GM23338 (cell line): Measurements from ENCODE around the gene DPP10.

ENCODE experiments used
- STAT1 ChIP-seq: IDR thresholded peaks from one replicate; pipeline ENCODE4 v1.6.1; 2016; ENCODE audit warnings: antibody characterized with exemption; ENCODE audit not compliant: unreplicated experiment
- TF ChIP-seq, protein P1 (sequence below), 2 experiments: fragments of 200-600 bp in 1 of 2; sonication (generic) in 1 of 2; conservative IDR thresholded peaks; 2 replicates each; pipeline versions ENCODE4 v1.5.1 to v1.6.1; 2016 to 2017; ENCODE audit warnings: antibody characterized with exemption in 2 of 2, low read depth in 2 of 2, mild to moderate bottlenecking in 2 of 2, moderate library complexity in 1 of 2

- TF ChIP-seq, protein P1, sequence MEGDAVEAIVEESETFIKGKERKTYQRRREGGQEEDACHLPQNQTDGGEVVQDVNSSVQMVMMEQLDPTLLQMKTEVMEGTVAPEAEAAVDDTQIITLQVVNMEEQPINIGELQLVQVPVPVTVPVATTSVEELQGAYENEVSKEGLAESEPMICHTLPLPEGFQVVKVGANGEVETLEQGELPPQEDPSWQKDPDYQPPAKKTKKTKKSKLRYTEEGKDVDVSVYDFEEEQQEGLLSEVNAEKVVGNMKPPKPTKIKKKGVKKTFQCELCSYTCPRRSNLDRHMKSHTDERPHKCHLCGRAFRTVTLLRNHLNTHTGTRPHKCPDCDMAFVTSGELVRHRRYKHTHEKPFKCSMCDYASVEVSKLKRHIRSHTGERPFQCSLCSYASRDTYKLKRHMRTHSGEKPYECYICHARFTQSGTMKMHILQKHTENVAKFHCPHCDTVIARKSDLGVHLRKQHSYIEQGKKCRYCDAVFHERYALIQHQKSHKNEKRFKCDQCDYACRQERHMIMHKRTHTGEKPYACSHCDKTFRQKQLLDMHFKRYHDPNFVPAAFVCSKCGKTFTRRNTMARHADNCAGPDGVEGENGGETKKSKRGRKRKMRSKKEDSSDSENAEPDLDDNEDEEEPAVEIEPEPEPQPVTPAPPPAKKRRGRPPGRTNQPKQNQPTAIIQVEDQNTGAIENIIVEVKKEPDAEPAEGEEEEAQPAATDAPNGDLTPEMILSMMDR (conservative IDR thresholded peaks at IDR 0.05; ENCODE audit: low read depth in 2 of 2), result no peak
- TF ChIP-seq STAT1, result no peak
These were observed 792.3 kb downstream of the DPP10 start for GRCh38 chr2:115234737-115235136.
